Panc1 (cell line): Measurements from ENCODE around the gene SEMA4B. TPM values are rescaled to one million over a fixed set of nuclear protein-coding genes. Genes with fewer than 3 reads are reported as not detected.

Source experiments
- ATAC-seq: fragments of 200-7000 bp; cut with Tn5 transposase; 2 replicates; pipeline ENCODE4 v1.9.1; 2020; ENCODE audit warnings: mild to moderate bottlenecking, moderate library complexity
- BruUV-seq: library from RNA; stranded (reverse); fragments of 400-500 nt; replicated peaks from 2 replicates; lab custom pipeline; 2021; lab: Mats Ljungman, UMichigan
- CTCF ChIA-PET: fragments of 300-600 bp; sonication (Branson Sonifier 250); formaldehyde crosslinking; loops from one replicate; lab custom pipeline; 2022; ENCODE audit warnings: antibody characterized with exemption; lab: Charles Lee
- POLR2A ChIA-PET: fragments of 300-600 bp; sonication (Branson Sonifier 250); formaldehyde crosslinking; loops from one replicate; lab custom pipeline; 2022; ENCODE audit warnings: antibody characterized with exemption; lab: Charles Lee
- DNase-seq: peaks from one replicate; pipeline ENCODE4 v3.0.0-alpha.2; 2010; ENCODE audit warnings: low read depth, low spot score
- H3K27ac ChIP-seq: 2 replicates; pipeline ENCODE4 v1.5.1; 2011; ENCODE audit warnings: mild to moderate bottlenecking, low read length, inconsistent platforms
- H3K27me3 ChIP-seq: fragments of 200-500 bp; sonication (Bioruptor generic); 2 replicates; pipeline ENCODE4 v1.6.0; 2014; ENCODE audit warnings: low read length, inconsistent platforms; ENCODE audit not compliant: control insufficient read depth, insufficient read depth
- H3K36me3 ChIP-seq: fragments of 200-500 bp; sonication (Bioruptor generic); 2 replicates; pipeline ENCODE4 v1.5.1; 2014; ENCODE audit warnings: inconsistent platforms, mild to moderate bottlenecking, low read length, moderate library complexity; ENCODE audit not compliant: control insufficient read depth, insufficient read depth
- H3K4me1 ChIP-seq: 2 replicates; pipeline ENCODE4 v1.5.1; 2011; ENCODE audit warnings: inconsistent platforms, mild to moderate bottlenecking, low read length, moderate library complexity; ENCODE audit not compliant: control insufficient read depth, insufficient read depth
- H3K4me3 ChIP-seq, 2 experiments: 2 replicates each; pipeline ENCODE4 v1.5.1; 2011 to 2012; ENCODE audit warnings: low read depth in 2 of 2, low read length in 2 of 2, mild to moderate bottlenecking in 2 of 2, inconsistent platforms in 1 of 2, moderate library complexity in 1 of 2
- H3K9me3 ChIP-seq: fragments of 200-500 bp; sonication (Bioruptor generic); 2 replicates; pipeline ENCODE4 v1.5.1; 2014; ENCODE audit warnings: low read depth, mild to moderate bottlenecking, inconsistent platforms, low read length, moderate library complexity; ENCODE audit not compliant: control insufficient read depth, insufficient read depth
- CTCF ChIP-seq: fragments of 450-650 bp; IDR thresholded peaks from 2 replicates; pipeline ENCODE4 v1.5.1; 2017; ENCODE audit warnings: mild to moderate bottlenecking
- POLR2AphosphoS5 ChIP-seq: IDR thresholded peaks from 2 replicates; pipeline ENCODE4 v1.6.1; 2012; ENCODE audit warnings: mild to moderate bottlenecking, low read depth, low read length, moderate library complexity
- REST ChIP-seq, 2 experiments: IDR thresholded peaks; 2 replicates each; pipeline ENCODE4 v1.6.1; 2011 to 2012; ENCODE audit warnings: low read depth in 2 of 2, control low read depth in 1 of 2, low read length in 1 of 2, mild to moderate bottlenecking in 1 of 2, moderate library complexity in 1 of 2; ENCODE audit not compliant: insufficient read depth in 1 of 2
- SIN3A ChIP-seq: IDR thresholded peaks from 2 replicates; pipeline ENCODE4 v1.6.1; 2012; ENCODE audit warnings: low read depth, mild to moderate bottlenecking, low read length, moderate library complexity, borderline replicate concordance; ENCODE audit not compliant: insufficient read depth
- TCF7L2 ChIP-seq: IDR thresholded peaks from 2 replicates; pipeline ENCODE4 v1.6.1; 2011; ENCODE audit warnings: mild to moderate bottlenecking, low read depth, low read length, inconsistent platforms
- in situ Hi-C: cut with HindIII; loops from 2 replicates; pipeline ENCODE4 v1.10.0; 2016; ENCODE audit warnings: low sequenced_read_pairs, low pct_unique_long_range_greater_than_20kb
- intact Hi-C: fragments of 100-400 bp; cut with micrococcal nuclease; formaldehyde crosslinking; loops from one replicate; pipeline ENCODE4 v1.10.0; 2022; ENCODE audit not compliant: unreplicated experiment
- total RNA-seq: library from RNA; stranded (reverse); gene quantifications from one replicate; pipeline ENCODE4 v1.2.1, GENCODE V29; 2021; ENCODE audit not compliant: unreplicated experiment

The SEMA4B gene
- total RNA-seq, 1 experiment from 2014 or later, result 600 TPM

GRCh38 chr15:90191794-90192509 is 9.2 kb upstream of the SEMA4B start:
- TF ChIP-seq REST (IDR thresholded peaks at IDR 0.05; ENCODE audit: insufficient read depth in 1 of 2, low read depth in 2 of 2, low read length in 1 of 2) (no peak), SIN3A (no peak), POLR2AphosphoS5 (peak; percentile 29; the same call in 1 of the 2 replicates)
- DNase-seq (no peak), ATAC-seq (peak; percentile 64)
- ChIA-PET POLR2A (interaction anchor here (0.6 to 2.4 kb wide), 3 partner anchors 9 to 309 kb away, joined by 4 to 18 read pairs (median 5); partner anchors contain the start of gene SEMA4B), CTCF (no interaction called here)
- Histone ChIP-seq H3K27ac (peak overlapping the region; percentile 93), H3K4me3 (no peak overlapping the region), H3K4me1 (peaks cover 56% of the 10 kb centered on the region), H3K36me3 (no peaks in the 10 kb centered on the region), H3K27me3 (no peaks in the 10 kb centered on the region), H3K9me3 (no peaks in the 10 kb centered on the region)
- in situ Hi-C loops, result no loop called here
- BruUV-seq, result no TSS peak
- intact Hi-C loops, result no loop called here

- CTCF ChIA-PET, result no interaction called here
- POLR2A ChIA-PET, result interaction anchor here (2.4 kb wide), 1 partner anchor 7 kb away, joined by 18 read pairs; the partner anchor contains the start of gene SEMA4B
- TF ChIP-seq TCF7L2 (no peak), SIN3A (no peak), CTCF (no peak), POLR2AphosphoS5 (no peak), REST (IDR thresholded peaks at IDR 0.05; ENCODE audit: insufficient read depth in 1 of 2, low read depth in 2 of 2, low read length in 1 of 2) (no peak)
- H3K4me1 ChIP-seq, result peaks cover 52% of the 10 kb centered on the region
- H3K27ac ChIP-seq, result peak overlapping the region; percentile 93
- no peaks in the 10 kb centered on the region for H3K36me3 ChIP-seq
- no peaks in the 10 kb centered on the region for H3K27me3 ChIP-seq
- no peaks in the 10 kb centered on the region for H3K9me3 ChIP-seq
- intact Hi-C loops (no loop called here), in situ Hi-C loops (no loop called here)
- BruUV-seq, result no TSS peak
- no peak for ATAC-seq
- DNase-seq, result no peak
- no peak overlapping the region for H3K4me3 ChIP-seq
Observed at GRCh38 chr15:90192961-90193786, 8.0 kb upstream of the SEMA4B start.
